ENCODE results near the gene AKR1C1. TPM values are rescaled to one million over a fixed set of nuclear protein-coding genes. Genes with fewer than 3 reads are reported as not detected.
"Not testable (repeated sequence)": the region's sequence is repeated elsewhere in the genome, so short reads cannot be mapped to it uniquely, and the experiment has no call there.

Gene AKR1C1
- total and polyA plus RNA-seq, 2 of the 4 experiments (the other 2 are of a cell fraction) = 5.0 to 5.4 TPM

- DNase-seq; H3K9ac ChIP-seq (ENCODE audit: low read depth, low read length); BruUV-seq (replicated peaks); H3K18ac ChIP-seq (ENCODE audit: low read depth, low read length); H3K4me1 ChIP-seq (ENCODE audit: control insufficient read depth, insufficient read depth, low read length); H3K14ac ChIP-seq (replicated peaks; ENCODE audit: low read depth, low read length); H2BK120ac ChIP-seq (ENCODE audit: low read depth, low read length); H3K4me2 ChIP-seq (ENCODE audit: low read depth, low read length); H3K27me3 ChIP-seq (ENCODE audit: control insufficient read depth, insufficient read depth, low read length); H3K79me1 ChIP-seq (ENCODE audit: low read depth in 1 of 2, low read length in 2 of 2); H3K9me1 ChIP-seq (ENCODE audit: insufficient read depth, low read length); ATAC-seq (ENCODE audit: low read depth); H4K91ac ChIP-seq (ENCODE audit: insufficient read depth, low read depth, low read length); H3K4me3 ChIP-seq (ENCODE audit: insufficient read depth, low read depth, low read length); CTCF ChIA-PET; H2AFZ ChIP-seq (replicated peaks; ENCODE audit: low read length, poor library complexity); intact Hi-C loops (cut with micrococcal nuclease); H3K36me3 ChIP-seq (ENCODE audit: control insufficient read depth, insufficient read depth, low read length); H2BK20ac ChIP-seq (ENCODE audit: low read depth, low read length); in situ Hi-C loops (cut with MboI; ENCODE audit: low sequenced_read_pairs); H2AK5ac ChIP-seq (ENCODE audit: low read depth, low read length); H3K56ac ChIP-seq (ENCODE audit: extremely low read depth, insufficient read depth, low read length); H2AK9ac ChIP-seq (replicated peaks; ENCODE audit: low read depth, low read length, poor library complexity); H4K8ac ChIP-seq (ENCODE audit: low read depth in 2 of 2, low read length in 2 of 2); dilution Hi-C loops (cut with HindIII; ENCODE audit: low sequenced_read_pairs, unreplicated experiment); POLR2A ChIA-PET (ENCODE audit: unreplicated experiment); H3K23ac ChIP-seq (ENCODE audit: low read depth, low read length); H2BK5ac ChIP-seq (ENCODE audit: low read depth, low read length, poor library complexity, severe bottlenecking); H2BK15ac ChIP-seq (ENCODE audit: low read depth, low read length); H4K20me1 ChIP-seq (ENCODE audit: insufficient read depth, low read length); H3K27ac ChIP-seq (ENCODE audit: insufficient read depth, low read length); H4K5ac ChIP-seq (ENCODE audit: low read depth, low read length); H3K4ac ChIP-seq (ENCODE audit: low read depth, low read length); H3K9me3 ChIP-seq (ENCODE audit: control insufficient read depth, insufficient read depth, low read length): not testable (repeated sequence)
- WGBS, 2 experiments (ENCODE audit: extremely low coverage in 2 of 2, insufficient read length in 1 of 2) = no CpG with 5 or more reads among the region's 1 CpG
Measured at GRCh38 chr10:4973294-4973693, 10.1 kb downstream of the AKR1C1 start.

DNA sequence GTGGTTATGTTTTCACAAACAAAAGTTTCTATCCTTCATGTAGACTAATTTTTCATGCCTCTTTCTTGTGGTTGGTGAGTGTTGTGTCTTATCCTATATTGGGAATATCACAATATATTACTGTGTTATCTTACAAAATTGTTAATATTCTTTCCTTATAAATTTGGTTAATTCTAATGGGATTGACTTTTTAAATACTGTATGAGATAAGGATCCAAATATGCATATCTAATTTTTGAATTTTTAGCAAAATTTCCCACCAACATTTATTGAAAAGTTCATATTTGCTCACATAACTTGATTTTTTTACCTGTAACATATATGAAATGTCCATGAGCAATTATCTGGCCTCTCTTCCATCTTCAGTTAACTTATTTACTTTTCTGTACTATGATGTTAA, 11.2 kb downstream of the AKR1C1 start:
- H4K8ac ChIP-seq (ENCODE audit: low read depth in 2 of 2, low read length in 2 of 2); dilution Hi-C loops (cut with HindIII; ENCODE audit: low sequenced_read_pairs, unreplicated experiment); H3K4me1 ChIP-seq (ENCODE audit: control insufficient read depth, insufficient read depth, low read length); POLR2A ChIA-PET (ENCODE audit: unreplicated experiment); H3K36me3 ChIP-seq (ENCODE audit: control insufficient read depth, insufficient read depth, low read length); H2AK5ac ChIP-seq (ENCODE audit: low read depth, low read length); H3K27me3 ChIP-seq (ENCODE audit: control insufficient read depth, insufficient read depth, low read length); H2BK15ac ChIP-seq (ENCODE audit: low read depth, low read length); H4K5ac ChIP-seq (ENCODE audit: low read depth, low read length); H2BK20ac ChIP-seq (ENCODE audit: low read depth, low read length); intact Hi-C loops (cut with micrococcal nuclease); H3K18ac ChIP-seq (ENCODE audit: low read depth, low read length); DNase-seq; H2AFZ ChIP-seq (replicated peaks; ENCODE audit: low read length, poor library complexity); ATAC-seq (ENCODE audit: low read depth); H3K14ac ChIP-seq (replicated peaks; ENCODE audit: low read depth, low read length); CTCF ChIA-PET; H3K9me1 ChIP-seq (ENCODE audit: insufficient read depth, low read length); H3K4me2 ChIP-seq (ENCODE audit: low read depth, low read length); H3K79me1 ChIP-seq (ENCODE audit: low read depth in 1 of 2, low read length in 2 of 2); H2AK9ac ChIP-seq (replicated peaks; ENCODE audit: low read depth, low read length, poor library complexity); H2BK5ac ChIP-seq (ENCODE audit: low read depth, low read length, poor library complexity, severe bottlenecking); H3K9me3 ChIP-seq (ENCODE audit: control insufficient read depth, insufficient read depth, low read length); H4K20me1 ChIP-seq (ENCODE audit: insufficient read depth, low read length); H3K4me3 ChIP-seq (ENCODE audit: insufficient read depth, low read depth, low read length); H3K56ac ChIP-seq (ENCODE audit: extremely low read depth, insufficient read depth, low read length); H3K23ac ChIP-seq (ENCODE audit: low read depth, low read length); H2BK120ac ChIP-seq (ENCODE audit: low read depth, low read length); H3K27ac ChIP-seq (ENCODE audit: insufficient read depth, low read length); H4K91ac ChIP-seq (ENCODE audit: insufficient read depth, low read depth, low read length); H3K4ac ChIP-seq (ENCODE audit: low read depth, low read length); BruUV-seq (replicated peaks); H3K9ac ChIP-seq (ENCODE audit: low read depth, low read length); in situ Hi-C loops (cut with MboI; ENCODE audit: low sequenced_read_pairs): not testable (repeated sequence)

Data from IMR-90 (cell line).